OCI-LY1 (cell line): ENCODE measurements around the gene GJB3.

Source experiments
- H2AFZ ChIP-seq: fragments of 200-600 bp; sonication (generic), shearing (Covaris generic); 2 replicates; pipeline ENCODE4 v1.6.0; 2014; ENCODE audit warnings: antibody characterized with exemption, mild to moderate bottlenecking, low read length
- H3F3A ChIP-seq: fragments of 200-600 bp; sonication (generic), shearing (Covaris generic); 2 replicates; pipeline ENCODE4 v1.6.0; 2014; ENCODE audit warnings: mild to moderate bottlenecking, antibody characterized with exemption, low read length, moderate library complexity; ENCODE audit not compliant: insufficient read depth
- H3K27ac ChIP-seq: fragments of 200-600 bp; sonication (generic); 2 replicates; pipeline ENCODE4 v1.5.1; 2014; ENCODE audit warnings: low read length, mixed run types, mild to moderate bottlenecking, low read depth; ENCODE audit not compliant: poor library complexity, severe bottlenecking
- H3K27me3 ChIP-seq: fragments of 200-600 bp; sonication (generic); 2 replicates; pipeline ENCODE4 v1.6.0; 2014; ENCODE audit warnings: antibody characterized with exemption, mild to moderate bottlenecking, low read length, moderate library complexity; ENCODE audit not compliant: insufficient read depth
- H3K36me3 ChIP-seq: fragments of 200-600 bp; sonication (generic); 2 replicates; pipeline ENCODE4 v1.6.1; 2014; ENCODE audit warnings: mild to moderate bottlenecking, antibody characterized with exemption, low read length, moderate library complexity, mixed read lengths; ENCODE audit not compliant: insufficient read depth
- H3K4me1 ChIP-seq: fragments of 200-600 bp; sonication (generic); 2 replicates; pipeline ENCODE4 v1.5.1; 2014; ENCODE audit warnings: mild to moderate bottlenecking, low read length, moderate library complexity; ENCODE audit not compliant: insufficient read depth, severe bottlenecking
- H3K4me2 ChIP-seq: fragments of 200-600 bp; sonication (generic), shearing (Covaris generic); 2 replicates; pipeline ENCODE4 v1.6.1; 2014; ENCODE audit warnings: low read length
- H3K4me3 ChIP-seq: fragments of 200-600 bp; sonication (generic); 2 replicates; pipeline ENCODE4 v1.5.1; 2014; ENCODE audit warnings: low read length, low read depth, mild to moderate bottlenecking, mixed read lengths; ENCODE audit not compliant: poor library complexity, severe bottlenecking
- H3K79me2 ChIP-seq: fragments of 200-600 bp; shearing (Covaris generic); 2 replicates; pipeline ENCODE4 v1.6.1; 2016; ENCODE audit warnings: mixed run types, low read length, mixed read lengths; ENCODE audit not compliant: insufficient read depth
- H3K9ac ChIP-seq: fragments of 200-600 bp; sonication (generic), shearing (Covaris generic); 2 replicates; pipeline ENCODE4 v1.6.1; 2014; ENCODE audit warnings: mild to moderate bottlenecking, low read length, mixed read lengths
- H3K9me2 ChIP-seq: fragments of 200-600 bp; sonication (generic), shearing (Covaris generic); 2 replicates; pipeline ENCODE4 v1.6.1; 2014; ENCODE audit warnings: low read depth, mild to moderate bottlenecking, low read length, mixed read lengths
- H3K9me3 ChIP-seq: fragments of 200-600 bp; shearing (Covaris generic); 2 replicates; pipeline ENCODE4 v1.6.1; 2014; ENCODE audit warnings: low read length, mixed read lengths
- H4K20me1 ChIP-seq: fragments of 200-600 bp; sonication (generic), shearing (Covaris generic); 2 replicates; pipeline ENCODE4 v1.6.0; 2016; ENCODE audit warnings: mild to moderate bottlenecking, low read length; ENCODE audit not compliant: insufficient read depth
- EZH2 ChIP-seq: fragments of 200-600 bp; sonication (generic), shearing (Covaris generic); IDR thresholded peaks from 2 replicates; pipeline ENCODE4 v1.8.0; 2017; ENCODE audit warnings: borderline replicate concordance, mixed run types, mild to moderate bottlenecking, antibody characterized with exemption, low read length, moderate library complexity, mixed read lengths
- TF ChIP-seq, protein P1 (sequence below): fragments of 200-600 bp; sonication (generic), shearing (Covaris generic); IDR thresholded peaks from 2 replicates; pipeline ENCODE4 v1.5.1; 2017; ENCODE audit warnings: mild to moderate bottlenecking, antibody characterized with exemption, low read length, moderate library complexity, mixed read lengths

GJB3 gene

DNA sequence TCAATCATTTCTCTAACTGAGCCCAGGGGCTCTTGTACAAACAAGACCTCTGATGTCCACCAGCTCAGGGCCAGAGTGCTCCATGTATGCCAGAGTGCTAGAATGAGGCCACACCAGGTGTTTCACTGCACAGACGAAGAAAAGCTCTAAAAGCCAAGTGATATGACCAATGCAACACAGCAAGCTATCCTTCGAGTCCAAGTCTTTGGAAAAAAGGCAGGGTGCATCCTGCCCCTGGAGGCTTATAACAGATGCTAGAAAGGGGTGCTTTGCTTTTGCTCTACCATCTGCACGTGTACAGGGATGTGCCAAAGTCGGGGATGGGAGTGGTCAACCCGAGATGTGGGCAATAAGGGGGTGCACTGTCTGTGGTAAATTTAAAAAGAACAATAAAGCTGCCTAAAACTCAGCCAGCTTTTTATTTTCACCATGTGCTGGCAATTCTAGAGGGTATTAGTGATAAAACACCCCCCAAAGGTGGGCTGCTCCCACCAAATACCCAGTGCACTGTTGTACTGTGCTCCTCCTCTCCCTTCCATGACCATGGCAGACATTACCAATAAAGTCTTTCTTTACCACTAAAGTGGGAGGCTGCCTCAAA is 46.4 kb downstream of the GJB3 start:
- TF ChIP-seq EZH2 = no peak
- TF ChIP-seq, protein P1, sequence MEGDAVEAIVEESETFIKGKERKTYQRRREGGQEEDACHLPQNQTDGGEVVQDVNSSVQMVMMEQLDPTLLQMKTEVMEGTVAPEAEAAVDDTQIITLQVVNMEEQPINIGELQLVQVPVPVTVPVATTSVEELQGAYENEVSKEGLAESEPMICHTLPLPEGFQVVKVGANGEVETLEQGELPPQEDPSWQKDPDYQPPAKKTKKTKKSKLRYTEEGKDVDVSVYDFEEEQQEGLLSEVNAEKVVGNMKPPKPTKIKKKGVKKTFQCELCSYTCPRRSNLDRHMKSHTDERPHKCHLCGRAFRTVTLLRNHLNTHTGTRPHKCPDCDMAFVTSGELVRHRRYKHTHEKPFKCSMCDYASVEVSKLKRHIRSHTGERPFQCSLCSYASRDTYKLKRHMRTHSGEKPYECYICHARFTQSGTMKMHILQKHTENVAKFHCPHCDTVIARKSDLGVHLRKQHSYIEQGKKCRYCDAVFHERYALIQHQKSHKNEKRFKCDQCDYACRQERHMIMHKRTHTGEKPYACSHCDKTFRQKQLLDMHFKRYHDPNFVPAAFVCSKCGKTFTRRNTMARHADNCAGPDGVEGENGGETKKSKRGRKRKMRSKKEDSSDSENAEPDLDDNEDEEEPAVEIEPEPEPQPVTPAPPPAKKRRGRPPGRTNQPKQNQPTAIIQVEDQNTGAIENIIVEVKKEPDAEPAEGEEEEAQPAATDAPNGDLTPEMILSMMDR = no peak
- H2AFZ ChIP-seq = no peak overlapping the region
- H3K4me1 ChIP-seq = no peaks in the 10 kb centered on the region
- no peaks in the 10 kb centered on the region for H3K36me3 ChIP-seq
- H3K4me2 ChIP-seq = no peak overlapping the region
- no peak overlapping the region for H3K4me3 ChIP-seq
- H3K9me2 ChIP-seq = no peaks in the 10 kb centered on the region
- H3K9ac ChIP-seq = no peak overlapping the region
- H3K27me3 ChIP-seq = no peaks in the 10 kb centered on the region
- no peaks in the 10 kb centered on the region for H3K79me2 ChIP-seq
- no peaks in the 10 kb centered on the region for H3F3A ChIP-seq
- no peaks in the 10 kb centered on the region for H4K20me1 ChIP-seq
- H3K27ac ChIP-seq = no peak overlapping the region
- H3K9me3 ChIP-seq = no peaks in the 10 kb centered on the region

DNA sequence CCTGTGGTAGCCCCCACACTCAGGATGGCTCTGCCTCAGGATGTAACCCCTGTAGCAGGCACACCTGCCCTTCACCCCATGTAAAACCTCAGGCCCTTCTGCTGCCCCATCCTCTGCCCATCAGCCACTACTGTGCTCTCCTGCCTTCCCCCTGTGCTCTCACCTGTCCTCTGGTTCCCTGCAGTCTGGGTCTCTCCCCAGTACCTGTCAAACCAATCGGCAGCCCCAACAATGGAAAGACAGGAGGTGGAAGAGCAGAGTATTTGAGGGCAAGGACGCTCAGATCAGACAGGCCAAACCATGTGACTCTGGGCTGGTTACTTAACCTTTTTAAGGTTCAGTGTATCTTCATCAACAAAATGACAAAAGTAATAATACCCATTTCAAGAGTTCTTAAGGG is 47.6 kb downstream of the GJB3 start:
- no peaks in the 10 kb centered on the region for H3K9me2 ChIP-seq
- no peak overlapping the region for H3K27ac ChIP-seq
- no peaks in the 10 kb centered on the region for H3K27me3 ChIP-seq
- H3K9me3 ChIP-seq = no peaks in the 10 kb centered on the region
- H3F3A ChIP-seq = no peaks in the 10 kb centered on the region
- no peaks in the 10 kb centered on the region for H3K4me1 ChIP-seq
- H2AFZ ChIP-seq = no peak overlapping the region
- H3K4me2 ChIP-seq = no peak overlapping the region
- no peaks in the 10 kb centered on the region for H4K20me1 ChIP-seq
- H3K79me2 ChIP-seq = no peaks in the 10 kb centered on the region
- no peak overlapping the region for H3K4me3 ChIP-seq
- no peak overlapping the region for H3K9ac ChIP-seq
- H3K36me3 ChIP-seq = no peaks in the 10 kb centered on the region
- TF ChIP-seq EZH2 = no peak
- TF ChIP-seq, protein P1 = no peak

DNA sequence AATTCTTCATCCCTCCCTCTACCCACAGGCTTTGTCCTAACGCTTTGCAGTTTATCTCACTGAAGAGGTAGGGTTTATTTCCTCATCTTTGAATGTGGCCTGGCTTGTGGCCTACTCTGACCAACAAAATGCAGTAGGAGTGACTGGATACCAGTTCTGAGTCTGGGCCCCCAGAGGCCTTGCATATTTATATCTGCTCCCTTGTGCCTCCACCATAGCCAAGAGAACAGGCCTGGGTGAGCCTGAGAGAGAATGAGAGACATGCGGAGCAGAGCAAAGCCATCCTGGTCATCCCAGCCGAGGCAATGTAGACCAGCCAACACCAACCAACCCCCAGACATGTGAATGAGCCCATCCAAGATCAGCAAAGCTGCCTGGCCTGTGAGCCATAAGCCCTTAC is 48.2 kb downstream of the GJB3 start:
- H3K9me2 ChIP-seq = no peaks in the 10 kb centered on the region
- no peaks in the 10 kb centered on the region for H3K4me1 ChIP-seq
- no peak overlapping the region for H3K4me3 ChIP-seq
- H3K9me3 ChIP-seq = no peaks in the 10 kb centered on the region
- H3K36me3 ChIP-seq = no peaks in the 10 kb centered on the region
- no peak overlapping the region for H2AFZ ChIP-seq
- H3K27ac ChIP-seq = no peak overlapping the region
- no peaks in the 10 kb centered on the region for H3K27me3 ChIP-seq
- TF ChIP-seq, protein P1 = no peak
- TF ChIP-seq EZH2 = no peak
- no peaks in the 10 kb centered on the region for H3F3A ChIP-seq
- no peak overlapping the region for H3K4me2 ChIP-seq
- H3K9ac ChIP-seq = no peak overlapping the region
- no peaks in the 10 kb centered on the region for H3K79me2 ChIP-seq
- no peaks in the 10 kb centered on the region for H4K20me1 ChIP-seq
